ENCODE measurements around the gene SLC25A1. TPM values are rescaled to one million over a fixed set of nuclear protein-coding genes. Genes with fewer than 3 reads are reported as not detected.

The SLC25A1 gene
- total and polyA plus RNA-seq, 2 experiments from 2014 or later = 141 to 242 TPM

DNA sequence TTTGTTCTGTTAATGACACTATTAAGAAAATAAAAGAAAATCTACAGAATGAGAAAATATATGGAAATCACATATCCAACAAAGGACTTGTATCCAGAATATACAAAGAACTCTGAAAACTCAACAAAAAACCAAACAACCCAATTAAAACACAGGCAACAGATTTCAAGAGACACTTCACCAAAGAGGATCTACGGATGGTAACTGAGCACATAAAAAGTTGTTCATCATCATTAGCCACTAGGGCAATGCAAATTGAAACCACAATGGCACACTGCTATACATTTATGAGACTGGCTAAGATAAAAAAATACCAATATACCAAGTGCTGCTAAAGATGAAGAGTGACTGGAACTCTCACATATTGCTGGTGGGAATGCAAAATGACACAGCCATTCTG is 34.5 kb upstream of the SLC25A1 start:
- Histone ChIP-seq H3K79me2 (replicated peaks; ENCODE audit: insufficient read depth) (no peaks in the 10 kb centered on the region), H3K4me1 (ENCODE audit: insufficient read depth) (peaks cover 23% of the 10 kb centered on the region), H3K4me3 (no peak overlapping the region), H3K9me2 (ENCODE audit: insufficient read depth) (no peaks in the 10 kb centered on the region), H3K4me2 (no peak overlapping the region), H3F3A (replicated peaks; ENCODE audit: low read depth) (no peaks in the 10 kb centered on the region), H4K20me1 (replicated peaks; ENCODE audit: insufficient read depth) (0 out of 2 replicates have a peak, but pooled peaks cover 3% of the 10 kb centered on the region), H3K27ac (ENCODE audit: low read depth) (no peak overlapping the region), H3K27me3 (ENCODE audit: insufficient read depth) (no peaks in the 10 kb centered on the region), H2AFZ (no peak overlapping the region), H3K36me3 (ENCODE audit: insufficient read depth) (no peaks in the 10 kb centered on the region)
- Mint-ChIP-seq H3K27ac (peak overlapping the region; percentile 20; the same call in 1 of the 2 replicates), H3K27me3 (ENCODE audit: insufficient read depth, low read depth, poor library complexity) (peaks cover 2% of the 10 kb centered on the region), H3K4me1 (peaks cover 46% of the 10 kb centered on the region), H3K9me3 (no peaks in the 10 kb centered on the region), H3K36me3 (ENCODE audit: low read depth) (peaks cover 25% of the 10 kb centered on the region), H3K4me3 (peak overlapping the region; percentile 47)
- no peak for DNase-seq (ENCODE audit: low spot score)
- no peak for ATAC-seq
- no peak for TF ChIP-seq ZNF462 (CRISPR knock-in tag; IDR thresholded peaks at IDR 0.05)
- no peak for TF ChIP-seq NANOG (IDR thresholded peaks at IDR 0.05; ENCODE audit: borderline replicate concordance)
- no peak for TF ChIP-seq ZNF331 (CRISPR knock-in tag; IDR thresholded peaks at IDR 0.05; ENCODE audit: low read depth)
- no peak for TF ChIP-seq EZH2 (IDR thresholded peaks at IDR 0.05; ENCODE audit: low read depth, unreplicated experiment)
- TF ChIP-seq EZH2phosphoT487 (IDR thresholded peaks at IDR 0.05; ENCODE audit: unreplicated experiment) = no peak
- TF ChIP-seq ZNF114 (CRISPR knock-in tag; IDR thresholded peaks at IDR 0.05) = no peak
- TF ChIP-seq CREB1 (CRISPR knock-in tag; IDR thresholded peaks at IDR 0.05; ENCODE audit: low read depth) = no peak
- no peak for TF ChIP-seq CTCF (conservative IDR thresholded peaks at IDR 0.05; ENCODE audit: low read depth in 2 of 2)
- no peak for TF ChIP-seq STAT1 (IDR thresholded peaks at IDR 0.05; ENCODE audit: unreplicated experiment)
- TF ChIP-seq ETS1 (IDR thresholded peaks at IDR 0.05) = no peak
- TF ChIP-seq, protein P1, sequence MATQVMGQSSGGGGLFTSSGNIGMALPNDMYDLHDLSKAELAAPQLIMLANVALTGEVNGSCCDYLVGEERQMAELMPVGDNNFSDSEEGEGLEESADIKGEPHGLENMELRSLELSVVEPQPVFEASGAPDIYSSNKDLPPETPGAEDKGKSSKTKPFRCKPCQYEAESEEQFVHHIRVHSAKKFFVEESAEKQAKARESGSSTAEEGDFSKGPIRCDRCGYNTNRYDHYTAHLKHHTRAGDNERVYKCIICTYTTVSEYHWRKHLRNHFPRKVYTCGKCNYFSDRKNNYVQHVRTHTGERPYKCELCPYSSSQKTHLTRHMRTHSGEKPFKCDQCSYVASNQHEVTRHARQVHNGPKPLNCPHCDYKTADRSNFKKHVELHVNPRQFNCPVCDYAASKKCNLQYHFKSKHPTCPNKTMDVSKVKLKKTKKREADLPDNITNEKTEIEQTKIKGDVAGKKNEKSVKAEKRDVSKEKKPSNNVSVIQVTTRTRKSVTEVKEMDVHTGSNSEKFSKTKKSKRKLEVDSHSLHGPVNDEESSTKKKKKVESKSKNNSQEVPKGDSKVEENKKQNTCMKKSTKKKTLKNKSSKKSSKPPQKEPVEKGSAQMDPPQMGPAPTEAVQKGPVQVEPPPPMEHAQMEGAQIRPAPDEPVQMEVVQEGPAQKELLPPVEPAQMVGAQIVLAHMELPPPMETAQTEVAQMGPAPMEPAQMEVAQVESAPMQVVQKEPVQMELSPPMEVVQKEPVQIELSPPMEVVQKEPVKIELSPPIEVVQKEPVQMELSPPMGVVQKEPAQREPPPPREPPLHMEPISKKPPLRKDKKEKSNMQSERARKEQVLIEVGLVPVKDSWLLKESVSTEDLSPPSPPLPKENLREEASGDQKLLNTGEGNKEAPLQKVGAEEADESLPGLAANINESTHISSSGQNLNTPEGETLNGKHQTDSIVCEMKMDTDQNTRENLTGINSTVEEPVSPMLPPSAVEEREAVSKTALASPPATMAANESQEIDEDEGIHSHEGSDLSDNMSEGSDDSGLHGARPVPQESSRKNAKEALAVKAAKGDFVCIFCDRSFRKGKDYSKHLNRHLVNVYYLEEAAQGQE (IDR thresholded peaks at IDR 0.05; ENCODE audit: unreplicated experiment) = no peak
- TF ChIP-seq POLR2AphosphoS5 (IDR thresholded peaks at IDR 0.05; ENCODE audit: low read depth) = no peak
- TF ChIP-seq JUNB (IDR thresholded peaks at IDR 0.05; ENCODE audit: unreplicated experiment) = no peak

Measured in GM23338 (cell line).